H9 (cell line): ENCODE measurements around the gene LRMDA. TPM values are rescaled to one million over a fixed set of nuclear protein-coding genes. Genes with fewer than 3 reads are reported as not detected.
"Not testable (repeated sequence)": the region's sequence is repeated elsewhere in the genome, so short reads cannot be mapped to it uniquely, and the experiment has no call there.

ENCODE experiments used
- DNase-seq: peaks from one replicate; pipeline ENCODE4 v3.0.0-alpha.2; 2017
- H2AFZ ChIP-seq: one replicate; pipeline ENCODE4 v1.6.1; 2013; ENCODE audit warnings: mild to moderate bottlenecking, low read length, control low read depth, moderate library complexity
- H2AK5ac ChIP-seq: 2 replicates; pipeline ENCODE4 v1.6.1; 2013; ENCODE audit warnings: low read length, control low read depth, mixed read lengths; ENCODE audit not compliant: insufficient read length
- H2BK120ac ChIP-seq: one replicate; pipeline ENCODE4 v1.6.1; 2013; ENCODE audit warnings: low read depth, mild to moderate bottlenecking, low read length, control low read depth, inconsistent platforms; ENCODE audit not compliant: poor library complexity, severe bottlenecking
- H2BK12ac ChIP-seq: 2 replicates; pipeline ENCODE4 v1.6.1; 2013; ENCODE audit warnings: low read length, control low read depth, mixed read lengths, low read depth; ENCODE audit not compliant: insufficient read length
- H2BK15ac ChIP-seq: 2 replicates; pipeline ENCODE4 v1.6.1; 2013; ENCODE audit warnings: low read depth, low read length, control low read depth
- H2BK20ac ChIP-seq: one replicate; pipeline ENCODE4 v1.6.1; 2013; ENCODE audit warnings: low read depth, mild to moderate bottlenecking, low read length, control low read depth, inconsistent platforms; ENCODE audit not compliant: poor library complexity, severe bottlenecking
- H2BK5ac ChIP-seq: 2 replicates; pipeline ENCODE4 v1.6.1; 2013; ENCODE audit warnings: low read length, control low read depth, mixed read lengths; ENCODE audit not compliant: insufficient read length
- H3K14ac ChIP-seq: 2 replicates; pipeline ENCODE4 v1.6.1; 2013; ENCODE audit warnings: low read length, control low read depth; ENCODE audit not compliant: insufficient read depth
- H3K18ac ChIP-seq: 2 replicates; pipeline ENCODE4 v1.6.1; 2013; ENCODE audit warnings: low read depth, mild to moderate bottlenecking, mixed read lengths, low read length, control low read depth; ENCODE audit not compliant: insufficient read length
- H3K23ac ChIP-seq: 2 replicates; pipeline ENCODE4 v1.6.1; 2013; ENCODE audit warnings: low read length, control low read depth, mixed read lengths, low read depth; ENCODE audit not compliant: insufficient read length
- H3K23me2 ChIP-seq: 2 replicates; pipeline ENCODE4 v1.6.1; 2013; ENCODE audit warnings: low read depth, mild to moderate bottlenecking, mixed read lengths, low read length, control low read depth; ENCODE audit not compliant: insufficient read length, poor library complexity, severe bottlenecking
- H3K27ac ChIP-seq: 2 replicates; pipeline ENCODE4 v1.5.1; 2013; ENCODE audit warnings: low read length, control low read depth, mixed read lengths, low read depth; ENCODE audit not compliant: insufficient read length
- H3K27me3 ChIP-seq: 2 replicates; pipeline ENCODE4 v1.6.1; 2013; ENCODE audit warnings: low read length, control low read depth, inconsistent platforms; ENCODE audit not compliant: insufficient read depth
- H3K4ac ChIP-seq: 2 replicates; pipeline ENCODE4 v1.6.1; 2013; ENCODE audit warnings: low read depth, mild to moderate bottlenecking, control low read depth, inconsistent platforms, low read length, moderate library complexity
- H3K4me1 ChIP-seq: 2 replicates; pipeline ENCODE4 v1.6.1; 2013; ENCODE audit warnings: low read length, control low read depth, inconsistent platforms; ENCODE audit not compliant: insufficient read depth
- H3K4me2 ChIP-seq: 2 replicates; pipeline ENCODE4 v1.6.1; 2013; ENCODE audit warnings: low read length, control low read depth, mixed read lengths; ENCODE audit not compliant: insufficient read length, insufficient read depth
- H3K56ac ChIP-seq: 2 replicates; pipeline ENCODE4 v1.6.1; 2013; ENCODE audit warnings: low read depth, mild to moderate bottlenecking, mixed read lengths, low read length, control low read depth; ENCODE audit not compliant: insufficient read length
- H3K79me1 ChIP-seq: 2 replicates; pipeline ENCODE4 v1.6.1; 2013; ENCODE audit warnings: low read depth, mild to moderate bottlenecking, moderate library complexity, low read length, control low read depth, inconsistent platforms; ENCODE audit not compliant: insufficient read depth, poor library complexity, severe bottlenecking
- H3K79me2 ChIP-seq: 2 replicates; pipeline ENCODE4 v1.6.1; 2013; ENCODE audit warnings: low read length, control low read depth, inconsistent platforms; ENCODE audit not compliant: insufficient read depth
- H3K9ac ChIP-seq: 2 replicates; pipeline ENCODE4 v1.6.1; 2013; ENCODE audit warnings: low read length, control low read depth, mixed read lengths; ENCODE audit not compliant: insufficient read length; ENCODE audit errors: extremely low read depth
- H3K9me3 ChIP-seq: one replicate; pipeline ENCODE4 v1.6.1; 2013; ENCODE audit warnings: low read depth, low read length, inconsistent platforms; ENCODE audit not compliant: control insufficient read depth
- H3T11ph ChIP-seq: one replicate; pipeline ENCODE4 v1.6.1; 2013; ENCODE audit warnings: mild to moderate bottlenecking, low read length, control low read depth, inconsistent platforms
- H4K20me1 ChIP-seq: one replicate; pipeline ENCODE4 v1.6.1; 2013; ENCODE audit not compliant: control insufficient read depth, insufficient read length, insufficient read depth
- H4K5ac ChIP-seq: 2 replicates; pipeline ENCODE4 v1.6.1; 2013; ENCODE audit warnings: low read depth, mild to moderate bottlenecking, mixed read lengths, low read length, control low read depth; ENCODE audit not compliant: insufficient read length
- H4K8ac ChIP-seq: replicated peaks from 2 replicates; pipeline ENCODE4 v1.6.1; 2013; ENCODE audit warnings: low read length, control low read depth, mixed read lengths, low read depth; ENCODE audit not compliant: insufficient read length
- H4K91ac ChIP-seq: 2 replicates; pipeline ENCODE4 v1.6.1; 2013; ENCODE audit warnings: low read depth, mild to moderate bottlenecking, moderate library complexity, mixed read lengths, low read length, control low read depth; ENCODE audit not compliant: insufficient read length
- H3K27ac Mint-ChIP-seq, 3 experiments: 2 replicates in 2 of 3; 3 replicates in 1 of 3; pipeline ENCODE4 v1.8.0; 2020 to 2021; ENCODE audit warnings: mixed read lengths in 3 of 3, mild to moderate bottlenecking in 1 of 3, moderate library complexity in 1 of 3
- H3K27me3 Mint-ChIP-seq: 2 replicates; pipeline ENCODE4 v1.8.0; 2021; ENCODE audit warnings: low read depth, mild to moderate bottlenecking, moderate library complexity, mixed read lengths
- H3K36me3 Mint-ChIP-seq, 3 experiments: 2 replicates in 2 of 3; 3 replicates in 1 of 3; pipeline ENCODE4 v1.8.0; 2020 to 2021; ENCODE audit warnings: low read depth in 3 of 3, mixed read lengths in 3 of 3; ENCODE audit not compliant: insufficient read depth in 1 of 3
- H3K4me1 Mint-ChIP-seq, 2 experiments: 2 replicates each; pipeline ENCODE4 v1.8.0; 2020; ENCODE audit warnings: mixed read lengths in 2 of 2
- H3K4me3 Mint-ChIP-seq, 2 experiments: 2 replicates in 1 of 2; 3 replicates in 1 of 2; pipeline ENCODE4 v1.8.0; 2020 to 2021; ENCODE audit warnings: mild to moderate bottlenecking in 2 of 2, mixed read lengths in 2 of 2, moderate library complexity in 1 of 2
- H3K9me3 Mint-ChIP-seq, 2 experiments: 2 replicates in 1 of 2; 3 replicates in 1 of 2; pipeline ENCODE4 v1.8.0; 2020; ENCODE audit warnings: mild to moderate bottlenecking in 2 of 2, mixed read lengths in 2 of 2, moderate library complexity in 1 of 2
- CTCF ChIP-seq: fragments of 200-600 bp; sonication (generic); conservative IDR thresholded peaks from 3 replicates; pipeline ENCODE4 v1.8.0; 2021; ENCODE audit warnings: antibody characterized with exemption, mild to moderate bottlenecking
- WGBS: extraction: QIAGEN DNeasy Blood & Tissue Kit; methylation state at CpG from one replicate; pipeline ENCODE4 v1.1.7; 2013; ENCODE audit warnings: missing lambda C conversion rate, low lambda C conversion rate, mixed read lengths; ENCODE audit not compliant: insufficient read length; ENCODE audit errors: extremely low coverage; 5-methylcytosine and 5-hydroxymethylcytosine counted together
- total RNA-seq: library from RNA; stranded (reverse); gene quantifications from 2 replicates; pipeline ENCODE4 v1.2.1, GENCODE V29; 2021

LRMDA gene
- total RNA-seq, 1 experiment from 2014 or later = 1.8 TPM

DNA sequence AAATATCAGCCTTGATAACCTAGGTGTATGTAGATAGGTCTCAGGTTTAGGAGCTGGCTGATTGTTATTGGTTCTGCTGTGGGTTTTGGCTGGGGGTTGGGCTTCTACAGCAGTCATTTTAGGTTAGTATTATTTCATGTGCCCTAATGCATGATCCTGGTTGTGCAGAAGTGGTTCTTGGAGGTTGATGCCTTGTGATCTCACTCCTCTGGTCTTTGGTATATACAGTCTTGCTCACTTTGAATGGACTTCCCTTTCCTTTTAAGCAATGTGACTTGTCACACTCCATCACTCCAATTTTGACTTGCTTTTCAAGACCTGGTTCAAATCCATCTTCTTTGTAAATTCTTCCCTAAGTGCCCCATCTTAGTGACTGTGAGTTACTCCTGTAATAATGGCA, 188.9 kb downstream of the LRMDA start:
- Histone ChIP-seq H3K14ac (no peak overlapping the region), H3K4me1 (no peaks in the 10 kb centered on the region), H3K4me2 (no peak overlapping the region), H3K56ac (no peak overlapping the region), H3K27ac (no peak overlapping the region), H2AK5ac (no peak overlapping the region), H2BK12ac (no peak overlapping the region), H2BK20ac (no peak overlapping the region), H3K9me3 (no peaks in the 10 kb centered on the region), H3K9ac (no peak overlapping the region), H3K18ac (no peak overlapping the region), H3K23ac (no peak overlapping the region), H3K79me2 (no peaks in the 10 kb centered on the region), H4K5ac (no peak overlapping the region), H4K8ac (no peak overlapping the region), H3K4ac (no peak overlapping the region), H4K91ac (no peak overlapping the region), H2AFZ (no peak overlapping the region), H3T11ph (no peak overlapping the region), H2BK120ac (no peak overlapping the region), H4K20me1 (no peaks in the 10 kb centered on the region), H2BK5ac (no peak overlapping the region), H3K79me1 (no peaks in the 10 kb centered on the region), H3K27me3 (no peaks in the 10 kb centered on the region), H3K23me2 (no peaks in the 10 kb centered on the region), H2BK15ac (no peak overlapping the region)
- H3K4me3 Mint-ChIP-seq = no peak overlapping the region
- no peaks in the 10 kb centered on the region for H3K36me3 Mint-ChIP-seq
- H3K4me1 Mint-ChIP-seq = peaks cover 0 to 4% of the 10 kb centered on the region in 2 experiments; a peak in 1 of 4 replicates
- peaks cover 12% of the 10 kb centered on the region for H3K27me3 Mint-ChIP-seq
- H3K27ac Mint-ChIP-seq = no peak overlapping the region
- H3K9me3 Mint-ChIP-seq = no peaks in the 10 kb centered on the region
- DNase-seq = no peak
- no peak for TF ChIP-seq CTCF

DNA sequence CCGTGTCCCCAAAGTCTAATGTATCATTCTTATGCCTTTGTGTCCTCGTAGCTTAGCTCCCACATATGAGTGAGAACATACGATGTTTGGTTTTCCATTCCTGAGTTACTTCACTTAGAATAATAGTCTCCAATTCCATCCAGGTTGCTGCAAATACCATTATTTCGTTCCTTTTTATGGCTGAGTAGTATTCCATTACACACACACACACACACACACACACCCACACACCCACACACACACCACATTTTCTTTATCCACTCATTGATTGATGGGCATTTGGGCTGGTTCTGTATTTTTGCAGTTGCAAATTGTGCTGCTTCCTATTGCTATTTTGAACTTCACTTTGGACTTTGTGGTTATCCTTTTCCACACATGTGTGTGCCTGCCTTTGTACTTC, 189.6 kb downstream of the LRMDA start:
- not testable (repeated sequence) for H3K56ac ChIP-seq, H3K4me2 ChIP-seq, H3K9me3 ChIP-seq, H3K23me2 ChIP-seq, H3K4me1 Mint-ChIP-seq, H3K79me1 ChIP-seq, H3K36me3 Mint-ChIP-seq, H3K4me3 Mint-ChIP-seq, H4K20me1 ChIP-seq, H4K91ac ChIP-seq, H3K27ac ChIP-seq, H3K4ac ChIP-seq, H3K4me1 ChIP-seq, H3K9ac ChIP-seq, H4K8ac ChIP-seq, H3K79me2 ChIP-seq, H2BK12ac ChIP-seq, H4K5ac ChIP-seq, H3T11ph ChIP-seq, H3K18ac ChIP-seq, H2AK5ac ChIP-seq, H2BK5ac ChIP-seq, H3K23ac ChIP-seq, H3K27ac Mint-ChIP-seq, H3K27me3 ChIP-seq, H2BK20ac ChIP-seq, H2AFZ ChIP-seq, H2BK15ac ChIP-seq, H2BK120ac ChIP-seq, H3K14ac ChIP-seq, DNase-seq, H3K9me3 Mint-ChIP-seq
- WGBS = no CpG with 5 or more reads among the region's 4 CpGs
- peaks cover 12% of the 10 kb centered on the region for H3K27me3 Mint-ChIP-seq
